IPS-18a (cell line): ENCODE results near the gene SIRPB2.
"Not testable (repeated sequence)": the region's sequence is repeated elsewhere in the genome, so short reads cannot be mapped to it uniquely, and the experiment has no call there.

ENCODE experiments used
- H3K27ac ChIP-seq: one replicate; pipeline ENCODE4 v1.5.1; 2013; ENCODE audit warnings: low read length
- H3K27me3 ChIP-seq: one replicate; pipeline ENCODE4 v1.6.1; 2013; ENCODE audit warnings: mild to moderate bottlenecking, low read length; ENCODE audit not compliant: control insufficient read depth, insufficient read depth
- H3K36me3 ChIP-seq: one replicate; pipeline ENCODE4 v1.6.1; 2013; ENCODE audit warnings: low read depth, low read length; ENCODE audit not compliant: control insufficient read depth
- H3K4me1 ChIP-seq: one replicate; pipeline ENCODE4 v1.6.1; 2013; ENCODE audit warnings: low read depth, low read length; ENCODE audit not compliant: control insufficient read depth
- H3K4me3 ChIP-seq: one replicate; pipeline ENCODE4 v1.5.1; 2013; ENCODE audit warnings: low read length
- H3K9ac ChIP-seq: one replicate; pipeline ENCODE4 v1.6.1; 2013; ENCODE audit warnings: mild to moderate bottlenecking, low read length, moderate library complexity
- H3K9me3 ChIP-seq: one replicate; pipeline ENCODE4 v1.6.1; 2013; ENCODE audit warnings: low read depth, low read length; ENCODE audit not compliant: control insufficient read depth

SIRPB2 gene

GRCh38 chr20:1499528-1500420 is 8.6 kb upstream of the SIRPB2 start:
- Histone ChIP-seq H3K27ac (no peak overlapping the region), H3K27me3 (no peaks in the 10 kb centered on the region), H3K9me3 (no peaks in the 10 kb centered on the region), H3K36me3 (no peaks in the 10 kb centered on the region), H3K9ac (no peak overlapping the region), H3K4me3 (no peak overlapping the region), H3K4me1 (peaks cover 9% of the 10 kb centered on the region)

DNA sequence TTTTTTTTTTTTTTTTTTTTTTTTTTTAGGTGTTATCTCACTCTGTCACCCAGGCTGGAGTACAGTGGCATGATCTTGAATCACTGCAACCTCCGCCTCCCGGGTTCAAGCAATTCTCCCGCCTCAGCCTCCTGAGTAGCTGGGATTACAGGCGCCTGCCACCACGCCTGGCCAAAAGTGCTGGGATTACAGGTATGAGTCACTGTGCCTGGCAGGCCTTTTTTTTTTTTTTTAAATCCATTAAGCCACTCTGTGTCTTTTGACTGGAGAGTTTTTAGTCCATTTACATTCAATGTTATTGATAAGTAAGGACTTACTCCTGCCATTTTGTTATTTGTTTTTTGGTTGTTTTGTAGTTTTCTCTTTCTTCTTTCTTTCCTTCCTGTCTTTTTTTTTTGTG is 6.2 kb upstream of the SIRPB2 start:
- not testable (repeated sequence) for H3K27ac ChIP-seq, H3K4me3 ChIP-seq, H3K9me3 ChIP-seq, H3K36me3 ChIP-seq, H3K9ac ChIP-seq, H3K4me1 ChIP-seq, H3K27me3 ChIP-seq

DNA sequence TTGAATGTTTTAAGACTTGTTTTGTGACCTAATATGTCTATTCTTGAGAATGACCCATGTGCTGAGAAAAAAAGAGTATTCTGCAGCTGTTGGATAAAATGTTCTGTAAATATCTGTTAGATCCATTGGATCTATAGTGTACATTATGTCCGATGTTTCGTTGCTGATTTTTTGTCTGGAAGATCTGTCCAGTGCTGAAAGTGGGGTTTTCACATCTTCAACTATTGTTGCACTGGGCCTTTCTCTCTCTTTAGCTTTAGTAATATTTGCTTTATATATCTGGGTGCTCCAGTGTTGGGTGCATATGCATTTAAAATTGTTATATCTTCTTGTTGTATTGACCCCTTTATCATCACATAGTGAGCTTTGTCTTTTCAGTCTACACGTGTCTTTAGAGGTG is 5.7 kb upstream of the SIRPB2 start:
- H3K4me3 ChIP-seq, result no peak overlapping the region
- H3K36me3 ChIP-seq, result no peaks in the 10 kb centered on the region
- no peaks in the 10 kb centered on the region for H3K9me3 ChIP-seq
- H3K4me1 ChIP-seq, result peaks cover 9% of the 10 kb centered on the region
- H3K9ac ChIP-seq, result no peak overlapping the region
- no peak overlapping the region for H3K27ac ChIP-seq
- no peaks in the 10 kb centered on the region for H3K27me3 ChIP-seq

- Histone ChIP-seq H3K27ac (no peak overlapping the region), H3K4me1 (no peaks in the 10 kb centered on the region), H3K9ac (no peak overlapping the region), H3K36me3 (no peaks in the 10 kb centered on the region), H3K27me3 (no peaks in the 10 kb centered on the region), H3K9me3 (no peaks in the 10 kb centered on the region), H3K4me3 (no peak overlapping the region)
These were observed 3.2 kb upstream of the SIRPB2 start for GRCh38 chr20:1494436-1494835.

GRCh38 chr20:1493536-1493935 is 2.3 kb upstream of the SIRPB2 start:
- no peak overlapping the region for H3K27ac ChIP-seq
- H3K27me3 ChIP-seq, result no peaks in the 10 kb centered on the region
- no peak overlapping the region for H3K9ac ChIP-seq
- no peaks in the 10 kb centered on the region for H3K36me3 ChIP-seq
- H3K4me3 ChIP-seq, result no peak overlapping the region
- no peaks in the 10 kb centered on the region for H3K9me3 ChIP-seq
- no peaks in the 10 kb centered on the region for H3K4me1 ChIP-seq

DNA sequence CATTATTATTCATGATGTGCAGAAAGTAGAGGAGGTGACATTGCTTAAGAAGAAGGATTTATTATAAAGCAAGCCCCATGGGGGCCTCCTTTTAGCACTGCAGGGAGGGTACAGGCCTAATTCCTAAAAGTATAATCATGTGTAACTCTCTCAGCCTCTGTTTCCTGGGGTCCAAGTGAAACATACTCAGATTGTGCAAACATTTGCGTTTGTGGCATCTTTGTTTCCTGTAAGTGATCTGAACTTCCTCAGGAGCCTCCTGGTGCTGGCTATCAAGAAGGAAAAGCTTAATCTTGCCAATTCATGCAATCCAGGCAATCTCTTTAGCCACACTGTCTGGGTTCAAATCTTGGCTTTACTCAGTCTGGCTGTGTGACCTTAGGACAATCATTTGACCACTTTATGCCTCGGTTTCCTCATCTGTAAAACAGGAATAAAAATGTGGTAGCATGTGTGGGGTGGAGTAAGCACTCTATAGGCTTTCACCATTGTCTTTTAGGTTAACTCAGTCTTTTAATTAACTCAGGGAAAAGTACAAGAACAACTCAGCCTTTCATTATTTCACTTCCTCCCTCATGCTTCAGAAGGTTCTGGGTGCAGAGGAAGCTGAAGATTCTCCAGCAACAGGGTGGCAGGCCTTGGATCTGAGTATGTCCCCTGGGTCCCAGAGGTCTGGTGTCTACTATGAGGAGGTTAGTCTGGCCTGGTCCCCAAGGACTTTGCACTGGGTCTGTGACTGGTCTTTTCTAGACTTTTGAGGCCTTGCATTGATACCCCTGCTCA is 831 bp upstream of the SIRPB2 start:
- Histone ChIP-seq H3K9me3 (no peaks in the 10 kb centered on the region), H3K4me3 (no peak overlapping the region), H3K36me3 (no peaks in the 10 kb centered on the region), H3K27me3 (no peaks in the 10 kb centered on the region), H3K9ac (no peak overlapping the region), H3K4me1 (no peaks in the 10 kb centered on the region), H3K27ac (no peak overlapping the region)

DNA sequence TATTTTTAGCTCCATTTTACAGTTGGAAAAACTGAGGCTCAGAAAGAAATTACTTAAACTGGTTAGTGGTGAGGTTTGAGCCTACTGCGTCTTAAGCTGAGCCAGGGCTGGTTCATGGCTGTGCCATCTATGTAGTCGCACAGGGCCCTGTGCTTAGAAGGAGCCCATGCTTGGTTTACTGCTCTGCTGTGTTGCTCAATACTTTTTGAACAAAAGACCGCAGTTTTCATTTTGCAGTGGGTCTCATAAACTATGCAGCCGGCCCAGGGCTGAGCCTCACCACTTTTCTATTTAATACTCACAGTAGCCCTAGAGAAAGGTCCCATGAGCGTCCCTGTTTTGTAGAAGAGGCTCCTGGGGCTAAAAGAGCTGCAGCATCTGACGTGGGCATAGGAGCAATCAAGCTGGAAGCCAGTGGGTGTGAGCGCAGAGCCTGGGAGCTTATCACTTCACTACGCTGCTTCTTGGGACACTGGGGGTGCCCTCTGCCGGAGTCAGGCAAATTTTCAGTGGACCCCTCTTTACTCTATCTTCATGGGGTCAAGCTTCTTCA is 501 bp downstream of the SIRPB2 start:
- no peaks in the 10 kb centered on the region for H3K36me3 ChIP-seq
- no peaks in the 10 kb centered on the region for H3K9me3 ChIP-seq
- no peak overlapping the region for H3K4me3 ChIP-seq
- H3K9ac ChIP-seq, result no peak overlapping the region
- no peak overlapping the region for H3K27ac ChIP-seq
- no peaks in the 10 kb centered on the region for H3K27me3 ChIP-seq
- no peaks in the 10 kb centered on the region for H3K4me1 ChIP-seq

GRCh38 chr20:1489764-1490436 is 1.3 kb downstream of the SIRPB2 start:
- no peaks in the 10 kb centered on the region for H3K9me3 ChIP-seq
- H3K4me3 ChIP-seq, result no peak overlapping the region
- H3K27me3 ChIP-seq, result no peaks in the 10 kb centered on the region
- no peaks in the 10 kb centered on the region for H3K4me1 ChIP-seq
- H3K36me3 ChIP-seq, result no peaks in the 10 kb centered on the region
- H3K27ac ChIP-seq, result no peak overlapping the region
- H3K9ac ChIP-seq, result no peak overlapping the region

DNA sequence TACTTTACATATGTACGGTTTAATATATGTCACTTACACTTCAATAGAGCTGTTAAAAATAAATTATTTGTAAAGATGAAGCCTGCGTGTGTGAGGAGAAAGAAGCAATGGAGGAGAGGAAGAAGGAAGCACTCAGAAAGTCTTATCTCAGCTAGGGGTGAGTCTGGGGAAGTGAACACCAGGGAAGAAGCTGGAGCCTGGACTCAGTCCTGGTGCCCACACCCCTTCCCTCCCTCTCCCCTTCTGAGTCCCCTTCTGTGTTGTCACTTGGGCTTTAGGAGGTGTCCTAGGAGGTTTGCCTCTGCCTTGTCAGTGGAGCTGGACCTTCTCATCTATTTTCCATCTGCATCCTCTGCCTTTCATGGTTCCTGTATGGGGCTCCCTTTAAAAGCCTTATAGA is 1.9 kb downstream of the SIRPB2 start:
- H3K4me3 ChIP-seq, result no peak overlapping the region
- H3K4me1 ChIP-seq, result no peaks in the 10 kb centered on the region
- H3K36me3 ChIP-seq, result no peaks in the 10 kb centered on the region
- H3K27me3 ChIP-seq, result no peaks in the 10 kb centered on the region
- H3K9ac ChIP-seq, result no peak overlapping the region
- no peak overlapping the region for H3K27ac ChIP-seq
- no peaks in the 10 kb centered on the region for H3K9me3 ChIP-seq

GRCh38 chr20:1486566-1486965 is 4.7 kb downstream of the SIRPB2 start:
- no peak overlapping the region for H3K9ac ChIP-seq
- H3K4me1 ChIP-seq, result no peaks in the 10 kb centered on the region
- H3K27me3 ChIP-seq, result no peaks in the 10 kb centered on the region
- H3K36me3 ChIP-seq, result no peaks in the 10 kb centered on the region
- H3K4me3 ChIP-seq, result no peak overlapping the region
- H3K9me3 ChIP-seq, result no peaks in the 10 kb centered on the region
- H3K27ac ChIP-seq, result no peak overlapping the region

GRCh38 chr20:1484438-1485116 is 6.6 kb downstream of the SIRPB2 start:
- Histone ChIP-seq H3K9me3 (no peaks in the 10 kb centered on the region), H3K4me1 (no peaks in the 10 kb centered on the region), H3K27me3 (no peaks in the 10 kb centered on the region), H3K9ac (no peak overlapping the region), H3K36me3 (no peaks in the 10 kb centered on the region), H3K27ac (no peak overlapping the region), H3K4me3 (no peak overlapping the region)
